Panc1 (cell line): ENCODE measurements around the gene ARHGEF25. TPM values are rescaled to one million over a fixed set of nuclear protein-coding genes. Genes with fewer than 3 reads are reported as not detected.

Source experiments
- ATAC-seq: fragments of 200-7000 bp; cut with Tn5 transposase; 2 replicates; pipeline ENCODE4 v1.9.1; 2020; ENCODE audit warnings: mild to moderate bottlenecking, moderate library complexity
- BruUV-seq: library from RNA; stranded (reverse); fragments of 400-500 nt; replicated peaks from 2 replicates; lab custom pipeline; 2021; lab: Mats Ljungman, UMichigan
- CTCF ChIA-PET: fragments of 300-600 bp; sonication (Branson Sonifier 250); formaldehyde crosslinking; loops from one replicate; lab custom pipeline; 2022; ENCODE audit warnings: antibody characterized with exemption; lab: Charles Lee
- POLR2A ChIA-PET: fragments of 300-600 bp; sonication (Branson Sonifier 250); formaldehyde crosslinking; loops from one replicate; lab custom pipeline; 2022; ENCODE audit warnings: antibody characterized with exemption; lab: Charles Lee
- DNase-seq: peaks from one replicate; pipeline ENCODE4 v3.0.0-alpha.2; 2010; ENCODE audit warnings: low read depth, low spot score
- H3K27ac ChIP-seq: 2 replicates; pipeline ENCODE4 v1.5.1; 2011; ENCODE audit warnings: mild to moderate bottlenecking, low read length, inconsistent platforms
- H3K27me3 ChIP-seq: fragments of 200-500 bp; sonication (Bioruptor generic); 2 replicates; pipeline ENCODE4 v1.6.0; 2014; ENCODE audit warnings: low read length, inconsistent platforms; ENCODE audit not compliant: control insufficient read depth, insufficient read depth
- H3K36me3 ChIP-seq: fragments of 200-500 bp; sonication (Bioruptor generic); 2 replicates; pipeline ENCODE4 v1.5.1; 2014; ENCODE audit warnings: inconsistent platforms, mild to moderate bottlenecking, low read length, moderate library complexity; ENCODE audit not compliant: control insufficient read depth, insufficient read depth
- H3K4me1 ChIP-seq: 2 replicates; pipeline ENCODE4 v1.5.1; 2011; ENCODE audit warnings: inconsistent platforms, mild to moderate bottlenecking, low read length, moderate library complexity; ENCODE audit not compliant: control insufficient read depth, insufficient read depth
- H3K4me3 ChIP-seq, 2 experiments: 2 replicates each; pipeline ENCODE4 v1.5.1; 2011 to 2012; ENCODE audit warnings: low read depth in 2 of 2, low read length in 2 of 2, mild to moderate bottlenecking in 2 of 2, inconsistent platforms in 1 of 2, moderate library complexity in 1 of 2
- H3K9me3 ChIP-seq: fragments of 200-500 bp; sonication (Bioruptor generic); 2 replicates; pipeline ENCODE4 v1.5.1; 2014; ENCODE audit warnings: low read depth, mild to moderate bottlenecking, inconsistent platforms, low read length, moderate library complexity; ENCODE audit not compliant: control insufficient read depth, insufficient read depth
- CTCF ChIP-seq: fragments of 450-650 bp; IDR thresholded peaks from 2 replicates; pipeline ENCODE4 v1.5.1; 2017; ENCODE audit warnings: mild to moderate bottlenecking
- POLR2AphosphoS5 ChIP-seq: IDR thresholded peaks from 2 replicates; pipeline ENCODE4 v1.6.1; 2012; ENCODE audit warnings: mild to moderate bottlenecking, low read depth, low read length, moderate library complexity
- REST ChIP-seq, 2 experiments: IDR thresholded peaks; 2 replicates each; pipeline ENCODE4 v1.6.1; 2011 to 2012; ENCODE audit warnings: low read depth in 2 of 2, control low read depth in 1 of 2, low read length in 1 of 2, mild to moderate bottlenecking in 1 of 2, moderate library complexity in 1 of 2; ENCODE audit not compliant: insufficient read depth in 1 of 2
- SIN3A ChIP-seq: IDR thresholded peaks from 2 replicates; pipeline ENCODE4 v1.6.1; 2012; ENCODE audit warnings: low read depth, mild to moderate bottlenecking, low read length, moderate library complexity, borderline replicate concordance; ENCODE audit not compliant: insufficient read depth
- TCF7L2 ChIP-seq: IDR thresholded peaks from 2 replicates; pipeline ENCODE4 v1.6.1; 2011; ENCODE audit warnings: mild to moderate bottlenecking, low read depth, low read length, inconsistent platforms
- in situ Hi-C: cut with HindIII; loops from 2 replicates; pipeline ENCODE4 v1.10.0; 2016; ENCODE audit warnings: low sequenced_read_pairs, low pct_unique_long_range_greater_than_20kb
- intact Hi-C: fragments of 100-400 bp; cut with micrococcal nuclease; formaldehyde crosslinking; loops from one replicate; pipeline ENCODE4 v1.10.0; 2022; ENCODE audit not compliant: unreplicated experiment
- total RNA-seq: library from RNA; stranded (reverse); gene quantifications from one replicate; pipeline ENCODE4 v1.2.1, GENCODE V29; 2021; ENCODE audit not compliant: unreplicated experiment

The ARHGEF25 gene
- total RNA-seq, 1 experiment from 2014 or later: 10.5 TPM

GRCh38 chr12:57604454-57604991 is 6.7 kb upstream of the ARHGEF25 start, which contains the start of gene DTX3:
TSS of gene DTX3 (plus strand) at chr12:57604824. CDS start at chr12:57606518, 1,694 bp downstream.
- CTCF ChIA-PET: interaction anchor here (0.6 kb wide), 1 partner anchor 31 kb away, joined by 4 read pairs; no protein-coding TSS in a partner anchor
- TF ChIP-seq SIN3A (no peak), TCF7L2 (no peak), CTCF (no peak), REST (IDR thresholded peaks at IDR 0.05; ENCODE audit: insufficient read depth in 1 of 2, low read depth in 2 of 2, low read length in 1 of 2) (no peak), POLR2AphosphoS5 (no peak)

GRCh38 chr12:57604992-57605810 is 6.0 kb upstream of the ARHGEF25 start:
- no TSS peak for BruUV-seq
- peak overlapping the region; percentile 64 for H3K27ac ChIP-seq
- TF ChIP-seq CTCF (no peak), POLR2AphosphoS5 (no peak), REST (IDR thresholded peaks at IDR 0.05; ENCODE audit: insufficient read depth in 1 of 2, low read depth in 2 of 2, low read length in 1 of 2) (no peak), TCF7L2 (no peak), SIN3A (no peak)
- POLR2A ChIA-PET: no interaction called here
- intact Hi-C loops (no loop called here), in situ Hi-C loops (no loop called here)
- H3K36me3 ChIP-seq: 0 out of 2 replicates have a peak, but pooled peaks cover 3% of the 10 kb centered on the region
- H3K27me3 ChIP-seq: no peaks in the 10 kb centered on the region
- peaks cover 14% of the 10 kb centered on the region for H3K4me1 ChIP-seq
- CTCF ChIA-PET: no interaction called here
- H3K4me3 ChIP-seq: peak overlapping the region; percentile 51 to 82
- ATAC-seq (peak; percentile 62), DNase-seq (no peak)
- no peaks in the 10 kb centered on the region for H3K9me3 ChIP-seq

More at GRCh38 chr12:57604454-57604991, 6.7 kb upstream of the ARHGEF25 start, which contains the start of gene DTX3:
- intact Hi-C loops (no loop called here), in situ Hi-C loops (no loop called here)
- H3K27ac ChIP-seq: peak within 1 kb of the TSS; percentile 85
- 0 out of 2 replicates have a peak, but pooled peaks cover 3% of the 10 kb centered on the region for H3K36me3 ChIP-seq
- no TSS peak for BruUV-seq
- H3K4me3 ChIP-seq: peak within 1 kb of the TSS; percentile 51 to 82
- DNase-seq: no peak
- H3K4me1 ChIP-seq: peaks cover 14% of the 10 kb centered on the region
- peak; percentile 69 for ATAC-seq
- H3K27me3 ChIP-seq: no peaks in the 10 kb centered on the region
- H3K9me3 ChIP-seq: no peaks in the 10 kb centered on the region
- POLR2A ChIA-PET: no interaction called here
